HG03025 (cell line): ENCODE measurements around the gene MTCH1.

Experiments used
- ATAC-seq: cut with Tn5 transposase; IDR thresholded peaks from one replicate; pipeline ENCODE4 v1.9.1; 2021; ENCODE audit warnings: mild to moderate bottlenecking, moderate library complexity; ENCODE audit not compliant: unreplicated experiment, low FRiP score

MTCH1 gene

DNA sequence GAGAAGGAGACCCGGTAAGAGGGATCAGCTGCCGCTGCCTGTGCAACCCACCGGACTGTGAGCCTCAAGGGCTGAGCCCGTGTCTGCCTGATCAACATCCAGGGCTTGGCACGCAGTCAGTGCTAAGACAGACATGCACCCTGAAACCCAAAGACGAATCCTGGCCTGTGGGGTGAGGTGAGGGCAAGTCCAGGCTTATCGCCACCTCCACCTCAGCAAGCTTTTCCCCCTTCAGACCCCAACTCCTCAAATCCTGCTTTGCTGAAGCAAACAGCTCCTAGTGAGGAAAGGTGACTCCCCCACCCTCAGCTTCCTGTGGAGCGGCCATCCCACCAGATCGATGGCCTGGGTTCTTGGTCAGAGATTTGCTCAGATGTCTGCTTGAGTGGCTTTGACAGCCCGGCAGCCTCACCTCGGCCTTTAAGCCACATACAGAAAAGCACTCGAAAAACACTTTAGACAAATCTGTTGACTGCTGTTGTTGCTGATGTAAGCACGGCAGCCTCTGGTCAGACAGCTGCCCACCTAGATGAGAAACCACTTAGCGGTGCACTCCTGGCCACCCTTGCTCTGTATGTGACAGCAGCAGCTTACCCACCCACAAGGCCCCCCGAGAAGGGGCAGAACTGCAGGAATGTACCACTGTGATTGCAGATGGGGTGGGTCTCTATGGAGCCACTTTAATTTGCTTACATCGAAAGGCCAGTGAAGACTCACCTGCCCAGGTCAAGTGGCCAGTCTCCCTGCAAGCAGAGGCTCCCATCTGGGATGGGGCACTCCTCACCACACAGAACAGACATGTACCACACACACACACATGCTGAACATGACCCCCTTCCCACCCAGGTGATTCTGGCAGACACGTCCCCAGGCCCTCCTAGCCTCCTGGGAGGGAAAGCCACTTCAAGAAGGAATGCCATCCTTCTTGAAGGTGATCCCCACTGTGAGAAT is 14.8 kb downstream of the MTCH1 start:
- no peak for ATAC-seq

DNA sequence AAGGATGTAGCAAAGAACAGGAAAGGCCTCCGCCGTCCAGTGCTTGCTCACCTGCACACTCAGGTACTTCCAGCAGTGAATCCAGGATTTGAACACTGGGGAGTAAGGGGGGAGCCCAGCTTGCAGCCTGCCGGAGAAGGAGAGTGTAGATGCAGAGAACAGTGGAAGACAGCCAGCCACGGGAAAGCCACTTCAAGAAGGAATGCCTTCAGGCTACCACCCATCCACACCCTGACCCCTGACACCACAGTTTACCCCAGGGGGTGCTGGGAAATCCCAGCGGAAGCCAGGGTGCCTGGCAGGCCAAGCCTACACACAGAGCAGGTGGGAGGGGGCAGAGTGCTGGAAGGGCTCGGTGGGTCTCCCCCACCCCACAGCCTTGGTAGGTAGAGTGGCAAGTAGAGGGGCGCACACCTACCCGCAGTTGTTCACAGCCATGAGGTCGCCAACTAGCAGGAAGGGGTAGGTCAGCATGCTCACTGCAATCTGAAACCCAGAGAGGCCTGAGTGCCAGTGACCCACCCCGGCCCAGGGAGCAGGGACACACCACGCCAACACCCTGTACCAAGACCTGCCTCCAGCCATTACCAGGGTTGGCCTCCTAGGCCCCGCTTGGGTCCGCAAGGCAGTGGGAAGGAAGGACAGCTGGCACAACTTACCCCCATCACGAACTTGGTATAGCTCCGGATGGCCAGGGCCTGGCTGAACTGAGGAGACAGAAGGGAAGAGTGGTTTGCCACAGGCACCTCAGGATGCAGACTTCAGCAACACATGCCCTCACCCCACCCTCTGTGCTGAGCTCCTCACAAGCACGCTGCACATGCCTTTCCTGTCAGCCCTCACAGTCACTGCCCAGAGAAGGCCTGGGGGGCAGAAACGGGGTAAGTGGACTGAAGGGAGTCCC is 15.8 kb downstream of the MTCH1 start:
- no peak for ATAC-seq

DNA sequence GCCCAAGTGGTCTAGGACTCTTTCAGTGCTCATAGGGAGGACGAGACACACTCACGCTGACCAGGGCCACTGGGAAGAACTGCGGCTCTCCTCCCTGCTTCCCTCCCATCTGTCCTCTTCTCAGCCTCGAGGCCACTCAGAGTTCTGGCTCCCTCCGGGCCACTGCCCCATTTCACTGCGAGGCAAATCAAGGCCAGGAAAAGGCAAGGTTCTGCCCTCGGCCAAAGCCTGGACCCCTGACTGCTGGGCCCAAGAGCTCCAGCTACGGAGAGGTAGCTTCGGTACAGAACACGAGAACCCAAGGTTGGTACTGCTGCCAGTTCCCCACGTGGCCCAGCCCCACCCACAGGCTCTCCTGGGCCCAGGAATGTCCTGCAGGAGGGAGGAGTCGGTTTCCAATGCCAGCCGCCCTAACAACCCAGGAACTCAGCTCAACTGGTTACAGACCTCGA is 16.7 kb downstream of the MTCH1 start:
- ATAC-seq = no peak

DNA sequence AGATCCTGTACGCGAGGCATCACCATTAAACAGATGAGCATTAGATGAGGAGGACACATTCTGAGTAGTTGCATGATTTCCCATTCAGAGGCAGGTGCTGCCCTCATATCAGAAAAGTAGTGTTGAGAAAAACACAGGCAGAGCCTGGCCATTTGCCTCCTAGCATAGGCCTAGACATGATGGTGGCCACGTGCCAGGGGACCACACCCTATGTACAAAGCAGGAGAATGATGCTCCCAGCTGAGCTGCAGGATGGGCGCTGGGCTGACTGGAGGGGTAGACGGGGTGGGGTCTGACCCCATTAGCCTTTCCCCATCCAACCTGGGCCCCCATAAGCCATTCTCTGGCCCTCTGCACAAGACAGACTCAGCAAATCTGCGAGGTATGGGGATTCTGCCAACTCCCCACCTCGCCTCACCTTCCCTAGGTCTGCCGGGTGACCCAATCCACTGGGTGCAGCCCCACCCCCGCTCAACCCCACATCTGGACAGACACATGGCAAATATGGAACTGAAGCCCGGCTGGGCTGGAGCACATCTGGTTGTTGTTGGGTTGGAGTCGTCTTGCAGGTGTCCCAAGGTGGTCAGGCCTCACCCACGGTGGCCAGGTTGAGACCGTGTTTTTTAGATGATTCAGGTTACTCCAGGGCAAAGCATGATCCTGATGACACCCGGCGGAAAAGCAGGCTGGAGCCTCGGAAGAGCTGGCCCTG is 17.6 kb downstream of the MTCH1 start:
- no peak for ATAC-seq

DNA sequence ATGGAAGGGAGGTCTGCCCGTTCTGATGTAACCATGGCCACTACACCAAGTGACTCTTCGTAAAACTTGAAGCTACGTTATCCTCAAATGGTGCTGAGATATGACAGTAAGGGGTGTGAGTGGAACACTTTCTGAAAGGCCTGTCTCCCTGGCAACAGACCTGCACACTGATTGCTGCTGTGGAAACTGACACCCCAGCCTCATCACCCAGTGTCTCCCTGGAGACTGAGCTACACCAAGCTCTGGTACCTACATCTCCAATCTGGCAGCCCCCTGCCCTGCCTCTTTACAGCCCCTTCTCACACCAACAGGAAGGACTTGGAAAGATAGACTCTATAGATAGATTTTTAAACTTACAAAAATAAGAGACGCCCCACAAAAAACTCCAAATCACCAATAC is 18.2 kb downstream of the MTCH1 start:
- no peak for ATAC-seq

DNA sequence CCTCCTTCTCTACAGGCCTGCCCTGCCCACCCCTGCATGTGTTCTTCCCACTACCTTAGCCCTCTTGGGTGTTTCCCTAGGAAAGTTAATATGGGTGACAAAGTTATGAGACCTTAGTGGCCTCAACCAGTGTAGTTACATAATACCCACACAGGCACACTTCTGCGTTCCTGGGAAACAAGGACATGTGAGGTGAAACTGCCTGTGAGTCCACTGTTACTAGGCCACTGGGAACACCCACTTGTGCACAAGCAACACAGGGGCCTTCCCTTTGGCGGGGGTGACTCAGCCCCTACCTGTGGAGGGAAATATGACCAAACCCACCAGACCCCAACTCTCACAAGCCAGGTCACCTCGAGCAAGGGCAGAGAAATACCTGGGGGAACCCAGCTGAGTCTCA is 18.7 kb downstream of the MTCH1 start:
- no peak for ATAC-seq

DNA sequence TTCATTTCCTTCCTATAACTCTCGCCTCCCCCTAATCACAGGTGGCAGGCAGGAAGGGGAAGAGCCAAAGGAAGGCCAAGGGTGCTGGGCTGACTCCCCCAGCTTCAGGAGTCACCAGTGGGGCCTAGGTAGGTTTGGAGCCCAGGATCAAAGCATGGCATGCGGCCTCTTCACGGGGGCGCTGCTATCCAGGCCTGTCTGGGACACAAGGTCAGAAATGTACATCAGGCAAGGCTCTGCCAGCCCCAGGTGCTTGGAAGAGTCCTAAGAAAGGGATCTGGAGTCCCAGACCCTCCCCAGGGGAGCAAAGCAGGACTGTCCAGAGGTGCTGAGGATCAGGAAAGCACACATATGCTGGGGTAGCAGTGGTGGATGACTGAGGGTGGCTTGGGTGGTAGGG is 21.1 kb downstream of the MTCH1 start:
- no peak for ATAC-seq

DNA sequence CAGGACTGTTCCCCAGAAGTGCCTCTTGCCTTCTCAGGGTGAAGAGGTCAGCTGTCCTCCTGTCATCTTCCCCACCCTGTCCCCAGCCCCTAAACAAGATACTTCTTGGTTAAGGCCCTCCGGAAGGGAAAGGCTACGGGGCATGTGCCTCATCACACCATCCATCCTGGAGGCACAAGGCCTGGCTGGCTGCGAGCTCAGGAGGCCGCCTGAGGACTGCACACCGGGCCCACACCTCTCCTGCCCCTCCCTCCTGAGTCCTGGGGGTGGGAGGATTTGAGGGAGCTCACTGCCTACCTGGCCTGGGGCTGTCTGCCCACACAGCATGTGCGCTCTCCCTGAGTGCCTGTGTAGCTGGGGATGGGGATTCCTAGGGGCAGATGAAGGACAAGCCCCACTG is 21.6 kb downstream of the MTCH1 start:
- no peak for ATAC-seq

DNA sequence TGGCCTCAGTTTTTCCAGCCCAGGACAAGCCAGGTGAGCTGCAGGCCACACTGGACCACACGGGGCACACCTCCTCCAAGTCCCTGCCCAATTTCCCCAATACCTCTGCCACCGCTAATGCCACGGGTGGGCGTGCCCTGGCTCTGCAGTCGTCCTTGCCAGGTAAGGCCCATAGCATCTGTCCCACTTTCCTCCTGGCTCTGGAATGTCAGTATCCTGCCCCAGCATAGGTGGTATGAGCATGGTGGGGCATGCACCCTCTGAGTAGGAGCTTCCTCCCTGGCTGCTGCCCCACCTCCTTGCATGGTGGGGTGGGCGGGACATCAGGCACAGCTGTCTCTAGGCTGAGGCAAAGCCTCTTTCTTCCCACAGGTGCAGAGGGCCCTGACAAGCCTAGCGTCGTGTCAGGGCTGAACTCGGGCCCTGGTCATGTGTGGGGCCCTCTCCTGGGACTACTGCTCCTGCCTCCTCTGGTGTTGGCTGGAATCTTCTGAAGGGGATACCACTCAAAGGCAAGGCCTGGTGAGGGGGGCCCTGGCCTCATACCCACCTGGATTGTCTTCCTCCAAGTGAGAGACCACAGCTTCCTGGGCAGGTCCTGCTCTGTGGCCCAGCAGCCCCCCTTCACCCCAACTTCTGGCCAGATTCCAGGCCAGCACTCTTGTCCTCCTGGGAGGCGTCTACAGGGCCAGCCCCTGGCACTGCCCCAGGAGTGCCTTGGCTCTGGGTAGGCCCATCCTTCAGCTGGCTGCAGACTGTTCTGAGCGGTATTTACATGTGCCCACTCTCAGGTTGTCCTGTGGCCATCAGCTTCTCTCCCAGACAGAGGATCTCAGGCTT is 22.3 kb downstream of the MTCH1 start:
- ATAC-seq = no peak

DNA sequence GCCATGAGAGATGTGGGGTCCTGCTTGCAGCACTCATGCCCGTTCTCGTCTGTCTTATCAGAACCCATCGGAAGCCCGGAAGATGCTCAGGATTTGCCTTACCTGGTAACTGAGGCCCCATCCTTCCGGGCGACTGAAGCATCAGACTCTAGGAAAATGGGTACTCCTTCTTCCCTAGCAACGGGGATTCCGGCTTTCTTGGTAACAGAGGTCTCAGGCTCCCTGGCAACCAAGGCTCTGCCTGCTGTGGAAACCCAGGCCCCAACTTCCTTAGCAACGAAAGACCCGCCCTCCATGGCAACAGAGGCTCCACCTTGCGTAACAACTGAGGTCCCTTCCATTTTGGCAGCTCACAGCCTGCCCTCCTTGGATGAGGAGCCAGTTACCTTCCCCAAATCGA is 23.1 kb downstream of the MTCH1 start:
- ATAC-seq = no peak

DNA sequence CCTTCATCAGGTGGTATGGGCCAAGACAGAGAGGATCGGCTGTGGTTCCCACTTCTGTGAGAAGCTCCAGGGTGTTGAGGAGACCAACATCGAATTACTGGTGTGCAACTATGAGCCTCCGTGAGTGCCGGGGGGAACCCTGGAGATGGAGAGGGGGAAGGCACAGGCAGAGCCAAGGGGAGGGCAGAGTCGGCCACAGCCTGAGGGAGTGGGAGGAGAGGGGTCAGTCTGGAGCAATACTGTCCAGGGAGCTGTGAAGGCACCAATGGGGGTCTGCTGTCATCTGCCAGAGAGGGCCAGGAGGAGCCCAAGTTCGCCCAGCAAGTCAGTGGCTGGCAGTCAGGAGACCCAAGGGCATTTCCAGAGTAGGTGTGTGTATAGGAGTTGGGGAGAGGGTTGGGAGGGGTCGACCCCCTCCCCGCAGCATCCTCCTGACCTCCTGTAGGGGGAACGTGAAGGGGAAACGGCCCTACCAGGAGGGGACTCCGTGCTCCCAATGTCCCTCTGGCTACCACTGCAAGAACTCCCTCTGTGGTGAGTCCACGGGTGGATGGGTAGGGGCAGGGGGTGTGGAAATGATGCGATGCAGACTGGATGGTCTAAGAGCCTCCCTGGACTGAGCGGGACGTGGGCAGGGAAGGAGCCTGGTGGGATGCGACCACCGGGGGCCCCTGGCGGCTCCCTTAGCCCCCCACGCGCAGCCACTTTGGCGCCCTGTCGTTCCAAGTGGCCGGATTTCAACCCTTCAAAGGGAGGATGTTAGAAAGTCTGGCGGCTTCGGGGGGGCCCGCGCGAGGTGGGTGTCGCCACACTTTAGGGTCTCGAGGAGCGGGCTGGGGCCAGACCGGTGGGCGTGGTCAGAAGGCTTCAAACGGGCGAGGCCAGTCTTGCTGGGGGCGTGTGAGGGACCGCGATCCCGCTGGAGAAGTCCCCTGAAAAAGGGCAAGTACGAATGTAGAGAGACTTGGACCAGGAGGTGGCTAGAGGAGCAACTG is 24.3 kb downstream of the MTCH1 start:
- ATAC-seq = no peak

DNA sequence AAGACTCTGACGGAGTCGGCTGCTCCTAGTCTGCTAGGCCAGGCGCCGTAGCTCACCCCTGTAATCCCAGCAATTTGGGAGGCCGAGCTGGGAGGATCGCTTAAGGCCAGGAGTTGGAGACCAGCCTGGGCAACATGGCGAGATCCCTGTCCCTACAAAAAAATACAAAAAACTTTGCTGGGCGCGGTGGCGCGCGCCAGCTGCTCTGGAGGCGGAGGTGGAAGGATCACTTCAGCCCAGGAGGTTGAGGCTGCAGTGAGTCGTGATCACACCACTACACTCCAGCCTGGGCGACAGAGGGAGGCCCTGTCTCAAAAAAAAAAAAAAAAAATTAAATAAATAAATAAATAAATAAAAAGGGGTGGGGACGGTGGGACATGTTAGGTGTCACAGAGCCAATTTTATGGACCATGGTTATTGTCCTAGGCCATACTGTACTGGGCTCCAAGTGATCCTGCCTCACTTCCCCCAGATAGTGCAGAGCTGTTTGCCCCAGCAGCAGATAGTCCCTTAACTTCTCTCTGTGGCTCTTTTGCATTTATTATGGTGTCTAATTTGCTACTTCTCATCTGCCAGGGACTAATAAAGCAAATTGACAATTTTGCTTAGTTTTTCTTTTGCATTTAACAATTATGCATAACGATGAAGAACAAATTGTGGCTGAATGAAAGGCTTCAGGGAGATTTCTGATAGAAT is 26.3 kb downstream of the MTCH1 start:
- no peak for ATAC-seq

DNA sequence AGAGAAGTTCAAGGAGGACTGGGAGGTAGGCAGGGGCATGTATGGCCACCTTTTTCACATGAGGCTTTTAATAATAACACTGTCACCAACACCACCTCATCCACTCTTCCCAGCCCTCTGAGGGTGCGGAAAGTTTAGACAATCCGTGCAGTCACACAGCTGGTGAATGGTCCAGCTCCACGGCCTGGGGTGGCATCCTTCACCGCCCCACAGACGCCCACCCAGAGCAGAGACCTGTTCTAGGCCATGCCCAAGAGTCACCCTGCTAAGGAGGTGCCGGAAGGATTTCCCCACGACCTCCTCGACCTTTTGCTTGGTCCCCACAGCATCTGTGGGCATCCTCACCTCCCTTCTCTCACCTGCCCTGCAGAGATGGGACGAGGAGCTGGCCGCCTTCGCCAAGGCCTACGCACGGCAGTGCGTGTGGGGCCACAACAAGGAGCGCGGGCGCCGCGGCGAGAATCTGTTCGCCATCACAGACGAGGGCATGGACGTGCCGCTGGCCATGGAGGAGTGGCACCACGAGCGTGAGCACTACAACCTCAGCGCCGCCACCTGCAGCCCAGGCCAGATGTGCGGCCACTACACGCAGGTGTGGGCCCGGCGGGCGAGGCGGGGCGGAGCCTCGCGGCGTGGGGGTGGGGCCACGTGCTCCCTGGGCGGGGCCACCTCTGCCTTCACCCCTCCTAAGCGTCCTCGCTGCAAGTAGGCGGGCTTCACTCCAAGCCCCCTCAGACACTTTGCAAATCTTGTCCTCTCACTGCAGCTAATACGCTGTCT is 27.0 kb downstream of the MTCH1 start:
- no peak for ATAC-seq

DNA sequence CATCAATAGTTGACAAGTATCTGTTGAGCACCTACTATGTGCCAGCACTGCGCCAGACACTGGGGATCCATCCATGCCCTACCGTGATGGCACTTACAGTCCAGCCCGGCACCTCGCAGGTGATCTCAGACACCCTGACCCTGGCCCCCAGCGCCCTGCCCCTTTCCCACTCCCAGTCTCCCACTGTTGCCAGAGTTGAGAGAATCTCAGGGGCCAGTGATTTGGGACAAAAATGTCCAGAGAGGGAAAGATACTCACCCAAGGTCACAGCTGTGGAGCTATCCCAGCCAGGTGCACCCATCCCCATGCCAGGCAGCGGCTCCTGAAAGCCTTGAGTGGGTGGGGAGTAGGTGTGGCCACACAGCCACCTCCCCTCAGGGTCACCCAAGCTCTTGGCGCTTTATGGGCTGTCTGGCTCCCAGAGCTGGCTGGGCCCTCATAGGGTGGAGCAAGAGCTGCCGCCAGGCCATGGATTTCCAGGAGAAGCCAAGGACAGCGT is 28.2 kb downstream of the MTCH1 start:
- ATAC-seq = no peak

DNA sequence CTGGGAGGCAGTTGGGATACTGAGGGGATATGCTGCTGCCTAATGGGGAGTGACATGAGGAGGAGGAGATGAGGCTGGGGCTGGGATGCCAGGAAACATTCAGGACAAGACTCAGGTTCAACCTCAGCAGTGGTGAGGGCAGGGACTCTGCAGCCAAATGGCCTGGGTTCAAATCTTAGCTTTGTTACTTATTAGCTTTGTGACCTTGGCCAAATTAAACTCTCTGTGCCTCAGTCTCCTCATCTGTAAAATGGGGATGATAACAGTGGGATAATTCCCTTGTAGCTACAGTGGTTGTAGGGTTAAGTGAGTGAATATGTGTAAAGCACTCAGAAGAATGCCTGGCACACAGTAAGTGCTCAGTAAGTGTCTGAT is 29.6 kb downstream of the MTCH1 start:
- no peak for ATAC-seq

DNA sequence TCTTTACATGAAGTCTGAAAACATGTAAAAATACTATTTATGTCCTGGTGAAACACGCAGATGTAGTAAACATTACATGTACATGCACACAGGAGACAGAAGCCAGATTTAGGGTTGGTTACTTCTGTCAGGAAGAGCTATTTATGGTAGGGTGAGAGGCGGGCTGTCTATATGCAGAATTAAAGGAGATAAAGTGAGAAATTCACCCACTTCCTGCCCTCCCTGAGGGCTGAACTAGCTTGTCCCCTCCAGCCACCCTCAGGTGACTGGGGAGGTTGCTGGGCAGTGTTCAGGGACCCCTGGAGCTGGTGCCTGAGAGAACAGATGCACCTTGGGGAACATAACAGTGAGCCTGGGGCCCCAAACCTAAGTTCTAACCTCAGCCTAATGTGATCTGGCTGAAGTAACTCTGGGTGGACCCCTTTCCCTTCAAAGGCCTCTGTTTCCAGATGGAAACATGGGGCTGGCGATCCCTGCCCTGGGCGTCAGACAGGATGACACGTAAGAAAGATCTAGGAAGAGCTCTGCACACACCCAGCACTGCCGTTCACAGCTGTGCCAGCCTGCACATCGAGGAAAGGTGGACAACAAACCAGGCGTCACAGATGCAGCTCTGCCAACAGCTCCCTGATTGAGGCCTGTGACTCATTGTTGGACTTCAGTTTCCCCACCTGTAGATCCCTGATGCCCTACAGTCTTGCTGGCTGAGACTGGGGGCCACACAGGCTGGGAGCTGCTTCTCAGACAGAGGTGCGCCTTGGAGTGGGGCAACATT is 30.1 kb downstream of the MTCH1 start:
- ATAC-seq = no peak
